GM19025 (cell line): ENCODE data around the gene GSTM4.
A peak's percentile ranks its signal among the peaks of the same experiment; 100 is the strongest.

ENCODE experiments used
- ATAC-seq: cut with Tn5 transposase; IDR thresholded peaks from one replicate; pipeline ENCODE4 v1.9.1; 2021; ENCODE audit warnings: mild to moderate bottlenecking, low read depth, moderate library complexity; ENCODE audit not compliant: unreplicated experiment

GSTM4 gene

DNA sequence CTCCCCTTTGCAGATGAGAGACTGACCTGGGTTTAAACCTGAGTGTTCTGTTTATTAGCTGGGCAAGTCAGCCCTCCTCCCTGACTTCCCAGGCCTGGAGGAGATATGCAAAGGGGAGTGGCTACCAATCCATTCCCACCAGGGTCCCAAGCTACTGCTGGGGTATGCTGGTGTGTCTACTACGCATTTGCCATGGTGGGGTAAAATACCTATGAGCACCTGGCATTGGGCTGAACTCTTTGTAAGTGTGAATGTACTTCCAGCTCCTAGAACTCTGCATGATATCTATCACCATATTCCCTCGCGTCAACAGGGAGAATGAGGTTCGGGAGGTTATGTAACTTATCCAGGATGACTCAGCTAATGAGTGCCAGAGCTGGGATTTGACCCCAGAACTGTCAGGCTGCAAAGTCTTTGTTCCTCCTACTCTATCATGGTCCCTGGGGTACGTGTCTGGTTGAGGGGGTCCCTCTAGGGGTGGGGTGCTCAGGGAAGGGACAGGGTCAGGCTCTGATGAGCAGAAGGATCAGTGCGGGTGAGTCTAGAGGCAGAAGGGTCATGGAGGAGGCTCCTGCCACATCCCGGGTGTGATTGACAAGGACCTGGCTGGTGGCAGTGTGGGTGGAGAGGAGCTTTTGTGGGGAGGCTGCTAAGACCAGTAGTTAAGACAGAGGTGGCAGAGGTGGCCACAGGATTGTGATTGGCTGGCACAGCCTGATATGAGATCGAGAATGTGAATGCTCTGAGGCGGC, 19.5 kb upstream of the GSTM4 start:
- ATAC-seq, result no peak

- no peak for ATAC-seq
Measured at GRCh38 chr1:109637446-109637845, 18.5 kb upstream of the GSTM4 start.

GRCh38 chr1:109639063-109639840, 16.6 kb upstream of the GSTM4 start:
- ATAC-seq, result no peak

DNA sequence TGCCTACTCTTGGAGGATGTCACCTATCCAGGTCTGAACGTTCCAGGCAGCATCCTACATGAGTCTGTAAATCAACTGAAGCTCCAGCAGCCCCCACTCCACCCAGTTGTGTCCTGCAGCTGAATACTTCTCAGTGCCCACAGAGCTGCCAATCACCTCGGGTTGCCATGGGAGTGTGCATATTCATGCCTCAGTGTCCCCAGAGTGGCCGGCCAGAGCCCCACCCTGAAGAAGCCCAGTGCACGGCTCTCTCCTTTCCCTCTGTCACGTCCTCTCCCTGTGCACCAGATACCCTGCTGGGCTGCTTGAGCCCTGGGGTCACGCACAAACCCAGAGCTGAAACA, 16.1 kb upstream of the GSTM4 start:
- no peak for ATAC-seq

DNA sequence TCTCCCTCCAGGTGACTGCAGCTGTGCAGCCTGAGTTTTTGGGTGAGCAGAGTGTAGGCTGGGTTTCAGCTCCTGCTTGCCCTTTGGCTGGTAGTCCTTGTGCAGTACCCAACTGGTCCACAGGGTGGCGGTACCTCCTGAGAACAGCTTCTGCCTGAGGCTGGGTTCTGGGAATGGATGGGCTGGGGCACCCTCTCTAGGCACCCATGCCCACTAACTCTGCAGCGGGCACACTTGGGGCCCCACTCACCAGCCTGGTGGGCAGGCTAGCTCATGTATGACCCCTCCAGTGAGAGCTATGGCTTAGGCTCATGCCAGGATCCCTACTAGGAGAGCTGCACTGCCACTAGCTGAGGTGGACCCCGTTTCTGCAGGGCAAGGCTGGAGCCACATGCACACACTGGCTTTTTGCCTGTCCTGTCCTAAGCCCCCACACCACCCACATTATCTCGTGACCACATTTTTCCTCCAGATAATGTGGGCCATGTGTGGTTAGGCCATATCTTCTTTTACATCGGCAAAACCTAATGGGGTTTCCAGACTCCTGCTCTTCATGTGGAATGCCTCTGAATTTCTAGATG, 15.5 kb upstream of the GSTM4 start:
- ATAC-seq, result no peak

DNA sequence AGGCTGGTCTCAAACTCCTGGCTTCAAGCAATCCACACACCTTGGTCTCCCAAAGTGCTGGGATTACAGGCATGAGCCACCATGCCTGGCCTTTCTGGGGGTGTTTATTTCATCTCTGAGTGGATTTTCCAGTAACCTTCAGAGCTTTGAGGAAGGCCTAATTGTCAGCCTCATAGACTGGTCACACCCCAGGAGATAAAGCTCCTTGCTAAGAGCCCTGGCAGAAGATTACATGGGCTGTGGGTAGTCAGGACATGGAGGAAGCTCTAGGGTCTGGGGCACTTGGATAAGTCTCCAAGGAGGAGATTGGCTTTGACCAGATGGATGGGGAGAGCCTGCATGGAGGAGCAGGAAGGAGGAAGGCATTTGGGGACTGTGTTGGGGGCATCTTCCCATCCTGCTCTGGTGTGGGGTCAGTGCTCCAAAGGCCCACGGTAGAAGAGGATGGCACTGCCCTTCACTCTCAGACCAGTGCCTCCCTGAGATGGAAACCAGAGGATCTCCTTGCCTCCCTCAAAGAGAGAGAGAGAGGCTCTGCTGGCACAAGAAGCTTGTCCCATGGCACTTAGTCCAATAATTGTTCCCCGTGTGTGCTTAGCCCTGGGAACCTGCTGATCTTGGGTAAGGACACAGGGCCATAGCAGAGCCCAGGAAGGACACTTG, 14.7 kb upstream of the GSTM4 start:
- ATAC-seq, result no peak

DNA sequence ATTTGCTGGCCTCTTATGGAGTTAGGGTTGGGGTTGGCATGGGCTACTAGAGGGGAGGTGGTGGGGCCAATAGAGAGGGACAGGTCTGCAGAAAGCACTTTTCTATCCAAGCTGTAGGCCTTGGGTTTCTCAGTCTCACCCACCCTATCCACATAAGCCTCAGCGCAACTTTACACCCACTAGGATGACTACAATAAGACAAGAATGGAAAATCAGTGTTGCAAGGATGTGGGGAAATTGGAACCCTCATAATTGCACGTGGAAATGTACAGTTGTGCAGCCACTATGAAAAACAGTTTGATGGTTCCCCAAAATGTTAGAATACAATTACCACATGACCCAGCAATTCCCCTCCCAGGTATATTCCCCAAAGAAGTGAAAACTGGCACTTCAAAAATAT, 14.0 kb upstream of the GSTM4 start:
- no peak for ATAC-seq

DNA sequence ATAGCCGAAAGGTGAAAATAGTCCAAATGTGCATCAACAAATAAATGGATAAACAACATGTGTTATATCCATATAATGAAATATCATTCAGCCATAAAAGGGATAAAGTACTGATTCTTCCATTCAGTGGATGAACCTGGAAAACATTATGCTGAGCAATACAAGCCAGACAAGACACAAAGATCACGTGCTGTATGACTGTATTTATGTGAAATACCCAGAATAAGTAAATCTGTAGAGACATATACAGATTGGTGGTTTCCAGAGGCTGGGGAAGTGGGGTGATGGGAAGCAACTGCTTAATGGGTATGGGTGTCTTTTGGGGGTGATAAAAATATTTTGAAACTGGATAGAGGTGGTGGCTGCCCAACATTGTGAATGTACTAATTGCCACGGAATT, 13.3 kb upstream of the GSTM4 start:
- ATAC-seq, result no peak

GRCh38 chr1:109643385-109644230, 12.3 kb upstream of the GSTM4 start:
- peak; percentile 87 for ATAC-seq

DNA sequence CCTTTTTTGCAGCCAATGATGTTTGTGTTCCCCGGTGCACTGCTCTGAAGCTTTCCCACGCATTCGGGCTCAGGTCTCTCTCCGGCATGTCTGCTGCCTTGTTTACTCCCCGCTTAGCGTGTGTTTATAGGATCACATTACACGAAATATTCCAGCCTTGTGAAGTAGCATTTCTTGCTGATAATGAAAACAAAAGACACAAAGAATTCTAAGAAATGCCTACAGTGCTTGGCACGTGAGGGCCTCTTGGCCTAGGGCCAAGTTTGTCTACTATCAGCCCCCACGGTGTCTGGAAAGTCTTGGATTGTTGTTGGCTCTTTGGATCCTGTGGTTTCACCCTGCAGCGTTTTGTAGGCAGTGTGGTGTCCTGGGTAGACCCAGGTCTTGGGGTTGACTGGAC, 11.2 kb upstream of the GSTM4 start:
- ATAC-seq, result no peak

- no peak for ATAC-seq
Measured at GRCh38 chr1:109649491-109649914, 6.4 kb upstream of the GSTM4 start.

- ATAC-seq, result no peak
Measured at GRCh38 chr1:109650609-109651008, 5.3 kb upstream of the GSTM4 start.

- no peak for ATAC-seq
Measured at GRCh38 chr1:109652402-109652801, 3.5 kb upstream of the GSTM4 start.

DNA sequence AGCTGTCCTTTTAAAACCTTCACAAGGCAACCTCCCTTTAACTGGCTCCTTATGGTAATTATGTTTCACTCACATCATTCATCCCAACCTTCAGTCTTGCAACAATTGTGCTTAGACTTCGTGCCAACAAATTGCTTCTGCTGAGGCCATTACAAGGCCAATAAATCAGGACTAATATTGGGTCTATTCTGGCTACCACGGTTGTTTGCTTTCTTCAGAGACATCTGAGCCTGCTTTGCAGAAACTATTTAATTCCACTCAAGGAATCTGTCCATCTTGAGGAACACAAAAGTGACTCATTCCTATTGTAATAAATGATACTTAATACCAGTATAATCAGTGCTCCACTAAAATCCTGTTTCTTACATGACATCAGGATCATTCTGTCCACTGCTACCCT, 2.6 kb upstream of the GSTM4 start:
- no peak for ATAC-seq

DNA sequence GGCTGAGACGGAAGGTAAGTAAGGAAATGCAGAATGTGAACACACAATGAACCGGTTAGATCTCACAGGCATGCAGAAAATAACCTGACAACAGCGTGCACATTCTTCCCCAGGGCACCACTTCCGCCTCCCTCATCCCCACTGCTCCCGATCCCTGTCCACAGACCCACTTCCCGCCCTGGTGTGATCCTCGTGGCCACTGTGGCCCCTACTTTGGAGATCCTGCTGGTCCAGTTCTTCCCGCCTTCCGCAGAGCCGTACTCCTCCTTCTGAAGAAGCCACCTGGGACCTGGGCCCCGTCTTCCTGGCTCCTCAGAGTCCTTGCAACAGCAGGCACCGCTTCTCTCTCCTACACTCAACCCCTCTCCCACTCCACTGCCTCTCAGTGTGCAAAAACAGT, 1.4 kb upstream of the GSTM4 start:
- ATAC-seq, result no peak

DNA sequence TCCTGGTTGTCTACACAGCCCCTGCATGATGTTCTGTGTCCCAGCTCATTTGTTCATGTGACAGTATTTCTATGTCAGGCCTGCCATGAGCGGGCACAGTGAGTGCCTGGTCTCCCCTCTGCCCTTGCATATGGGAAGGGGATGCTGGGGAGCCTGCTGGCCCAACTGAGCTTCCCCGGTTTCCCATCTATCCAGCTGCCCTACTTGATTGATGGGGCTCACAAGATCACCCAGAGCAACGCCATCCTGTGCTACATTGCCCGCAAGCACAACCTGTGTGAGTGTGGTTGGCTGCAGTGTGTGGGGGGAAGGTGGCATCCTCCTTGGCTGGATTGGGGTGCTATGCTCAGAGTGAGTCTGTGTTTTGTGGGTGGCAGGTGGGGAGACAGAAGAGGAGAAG, 1.5 kb downstream of the GSTM4 start:
- ATAC-seq, result no peak

GRCh38 chr1:109657970-109658369, 2.1 kb downstream of the GSTM4 start:
- no peak for ATAC-seq

GRCh38 chr1:109658533-109659042, 2.7 kb downstream of the GSTM4 start:
- ATAC-seq, result no peak

DNA sequence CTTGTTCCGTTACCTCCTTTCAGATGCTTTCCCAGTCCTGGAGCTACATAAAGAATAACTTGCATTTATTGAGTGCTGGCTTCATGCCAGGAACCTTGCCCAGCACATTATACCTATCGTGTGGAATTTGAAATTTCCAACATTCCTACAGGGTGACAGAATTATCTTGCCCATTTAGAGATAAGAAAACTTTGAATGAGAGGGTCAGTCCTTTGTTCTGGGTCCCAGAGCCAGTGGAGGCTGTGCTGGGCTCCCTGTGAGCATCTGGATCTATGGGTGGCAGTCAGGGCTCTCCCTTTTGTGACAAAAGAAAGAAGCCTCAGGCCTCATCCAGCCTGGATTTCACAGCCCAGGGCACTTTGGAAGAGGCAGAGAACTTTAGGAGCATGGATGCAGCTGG, 3.2 kb downstream of the GSTM4 start:
- ATAC-seq, result no peak

GRCh38 chr1:109659997-109660690, 4.2 kb downstream of the GSTM4 start:
- no peak for ATAC-seq
